Anterior cingulate cortex (tissue), 58 donors: Measurements from ENCODE around the gene PNMA6F.

ENCODE experiments used
- DNase-seq, 58 donors: peaks; one replicate each; lab custom pipeline; 2025; lab: John Stamatoyannopoulos, UW

The PNMA6F gene

DNA sequence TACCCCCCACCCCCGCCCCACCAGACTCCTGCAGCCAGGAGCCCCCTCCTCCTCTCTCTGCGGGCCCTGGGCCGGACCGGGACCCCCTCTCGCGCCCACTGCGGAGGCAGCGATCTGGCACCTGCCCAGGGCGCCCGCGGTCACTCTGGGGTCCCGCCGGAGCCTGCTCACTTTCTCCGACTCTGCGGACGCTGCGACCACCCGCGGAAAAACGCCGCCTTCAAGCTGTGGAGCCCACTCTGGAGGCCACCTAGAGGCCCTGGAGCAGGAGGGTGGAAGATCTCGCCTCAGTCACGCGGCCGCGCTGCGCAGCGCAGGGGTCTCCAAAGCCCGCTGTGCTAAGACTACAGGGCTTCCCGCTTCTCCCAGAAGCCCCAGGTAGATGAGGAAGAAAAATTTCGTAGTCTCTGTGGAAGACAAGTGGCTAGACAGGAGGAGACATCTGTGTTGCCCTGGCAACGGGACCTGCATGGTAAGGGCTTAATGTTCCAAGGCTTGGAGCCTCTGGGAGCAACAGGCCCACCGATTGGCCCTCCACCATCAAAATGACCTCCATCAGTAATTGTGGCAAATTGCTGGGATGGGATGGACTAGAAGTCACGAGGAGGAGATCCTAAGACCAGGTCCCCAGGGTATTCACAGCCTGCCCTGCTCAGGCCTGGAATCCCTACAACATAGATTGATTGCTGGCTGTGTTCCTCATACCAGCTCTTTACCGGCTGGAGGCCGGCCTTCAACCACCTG, at the start of gene PNMA6F:
TSS of gene PNMA6F (minus strand) at position 387 of the 744 bp plus-strand sequence. CDS start 1,093 bp downstream, outside the sequence.
- peak in 4 of 58 donors; percentile 4 to 34 (median 9) for DNase-seq

- DNase-seq, result no peak
These were observed 49.7 kb upstream of the PNMA6F start for GRCh38 chrX:153371256-153371655.

DNA sequence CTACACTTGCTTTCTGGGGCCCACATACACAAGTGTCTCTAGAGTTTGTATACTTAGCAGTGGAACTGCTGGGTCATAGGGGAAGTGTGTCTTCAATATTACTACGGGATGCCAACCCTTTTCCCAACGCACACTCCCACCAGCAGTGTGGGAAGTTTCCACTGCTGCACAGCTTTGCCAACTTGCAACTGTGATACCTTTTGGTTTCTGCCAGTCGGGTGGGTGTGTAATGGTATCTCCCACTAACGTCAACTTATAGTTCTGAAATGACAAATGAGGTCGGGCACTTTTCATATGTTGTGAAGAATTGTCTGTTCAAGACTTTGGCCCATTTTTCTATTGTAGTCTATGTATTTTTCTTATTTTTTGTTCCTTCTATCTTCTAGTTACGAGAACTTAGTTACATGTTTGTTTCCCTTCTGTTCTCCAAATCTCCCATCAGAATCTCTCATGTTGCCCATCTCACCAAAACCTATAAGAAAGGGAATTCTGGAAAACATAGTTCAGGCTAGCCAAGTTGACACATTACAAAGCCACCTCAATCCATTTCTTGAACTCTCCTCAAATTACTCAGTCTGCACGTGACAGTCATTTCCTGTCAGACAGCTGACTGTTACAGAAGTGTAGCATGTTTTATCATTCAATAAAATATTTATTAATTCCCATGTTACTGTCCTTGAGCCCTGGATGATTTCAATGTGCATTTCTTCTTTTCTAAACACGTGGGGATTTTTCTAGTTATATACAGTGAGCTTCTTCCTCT, 48.9 kb upstream of the PNMA6F start:
- DNase-seq, result no peak

DNA sequence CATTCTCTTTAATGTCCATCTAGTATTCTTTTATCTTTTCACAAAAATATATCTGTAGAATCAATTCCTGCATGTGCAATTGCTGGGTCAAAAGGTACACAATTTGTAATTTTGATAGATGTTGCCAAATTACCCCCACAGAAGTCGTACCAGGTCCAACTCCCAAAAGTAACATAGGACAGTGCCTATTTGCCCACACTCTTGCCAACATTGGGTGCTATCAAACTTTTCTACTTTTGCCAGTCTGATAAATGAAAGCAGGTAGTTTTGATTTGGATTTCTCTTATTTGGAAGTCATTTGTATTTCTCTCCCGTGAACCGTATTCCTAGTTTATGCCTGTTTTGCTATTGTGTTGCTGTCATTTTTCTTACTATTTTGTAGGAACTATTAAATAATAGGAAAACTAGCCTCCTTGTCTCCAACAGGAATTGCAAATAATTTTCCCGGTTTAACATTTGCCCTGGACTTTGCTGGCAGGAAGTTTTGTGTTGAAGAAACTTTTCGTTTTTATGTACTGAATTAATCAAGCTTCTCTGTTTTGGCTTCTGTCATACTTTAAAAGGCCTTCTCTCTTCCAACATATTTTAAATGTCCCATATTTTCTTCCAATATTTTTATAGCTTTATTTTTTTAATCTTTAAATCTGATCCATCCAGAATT, 45.4 kb upstream of the PNMA6F start:
- no peak for DNase-seq

DNA sequence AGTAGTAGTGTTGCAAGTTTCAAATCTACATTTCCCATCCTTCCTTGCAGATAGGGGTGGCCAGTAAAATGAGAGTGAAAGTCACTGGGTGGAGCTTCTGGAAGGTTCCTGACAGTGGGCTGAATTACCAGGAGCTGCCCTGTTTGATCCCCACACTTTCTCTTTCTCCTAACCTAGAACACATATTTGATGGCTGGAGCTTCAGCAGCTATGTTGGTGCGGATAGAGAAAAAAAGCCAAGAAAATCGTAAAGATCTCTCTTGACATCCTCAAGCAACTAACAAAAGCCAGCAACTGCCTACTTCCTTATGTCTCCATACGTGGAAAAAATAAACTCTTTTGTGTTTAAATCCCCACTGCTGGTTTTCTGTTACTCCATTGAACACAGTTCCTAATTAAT, 44.6 kb upstream of the PNMA6F start:
- no peak for DNase-seq

- DNase-seq, result no peak
These were observed 44.1 kb upstream of the PNMA6F start for GRCh38 chrX:153365670-153366069.

- no peak for DNase-seq
These were observed 40.3 kb upstream of the PNMA6F start for GRCh38 chrX:153361781-153362397.

GRCh38 chrX:153357877-153358276, 36.3 kb upstream of the PNMA6F start:
- no peak for DNase-seq

- DNase-seq, result no peak
These were observed 31.8 kb upstream of the PNMA6F start for GRCh38 chrX:153353416-153353815.

GRCh38 chrX:153352858-153353257, 31.3 kb upstream of the PNMA6F start:
- no peak for DNase-seq

DNA sequence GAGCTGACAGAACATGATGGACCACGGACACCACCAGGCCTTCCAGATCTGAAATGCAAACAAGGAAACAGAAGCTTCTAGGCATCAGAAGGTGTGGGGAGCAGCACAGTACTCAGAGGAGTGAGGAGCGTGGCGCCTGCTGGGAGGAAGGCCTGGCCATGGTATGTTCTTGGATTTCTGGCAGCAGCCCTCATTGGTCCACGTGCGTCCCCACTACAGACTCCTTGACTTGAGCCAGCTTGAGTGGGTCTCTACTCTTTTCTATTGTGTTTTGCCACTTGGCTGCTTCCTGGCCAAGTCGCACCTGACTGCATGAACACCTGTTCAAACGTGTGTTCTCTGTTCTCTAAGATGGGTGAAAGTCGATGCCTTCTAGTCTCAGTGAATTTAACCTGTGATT, 30.4 kb upstream of the PNMA6F start:
- no peak for DNase-seq

DNA sequence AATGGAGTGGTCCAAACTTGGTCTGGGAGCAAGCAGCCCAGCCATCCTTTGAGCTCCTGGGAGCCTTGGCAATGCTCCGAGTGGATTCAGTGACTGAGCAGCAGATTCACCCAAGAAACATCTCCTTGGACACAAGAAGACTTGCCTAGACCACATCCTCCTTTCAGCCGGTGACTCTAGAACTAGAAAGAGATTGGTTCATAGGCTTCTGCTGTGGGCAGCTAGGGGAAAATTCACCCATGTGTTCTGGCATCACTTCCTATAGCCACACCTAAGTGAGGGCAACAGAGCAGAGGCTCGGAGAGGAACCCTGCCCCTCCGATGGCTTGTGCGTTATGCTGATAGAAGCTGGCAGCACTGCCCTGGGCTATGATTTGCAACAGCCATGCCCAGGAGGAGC, 28.4 kb upstream of the PNMA6F start:
- DNase-seq, result no peak

GRCh38 chrX:153348421-153348820, 26.9 kb upstream of the PNMA6F start:
- DNase-seq, result no peak

- DNase-seq, result no peak
These were observed 26.0 kb upstream of the PNMA6F start for GRCh38 chrX:153347530-153347929.

DNA sequence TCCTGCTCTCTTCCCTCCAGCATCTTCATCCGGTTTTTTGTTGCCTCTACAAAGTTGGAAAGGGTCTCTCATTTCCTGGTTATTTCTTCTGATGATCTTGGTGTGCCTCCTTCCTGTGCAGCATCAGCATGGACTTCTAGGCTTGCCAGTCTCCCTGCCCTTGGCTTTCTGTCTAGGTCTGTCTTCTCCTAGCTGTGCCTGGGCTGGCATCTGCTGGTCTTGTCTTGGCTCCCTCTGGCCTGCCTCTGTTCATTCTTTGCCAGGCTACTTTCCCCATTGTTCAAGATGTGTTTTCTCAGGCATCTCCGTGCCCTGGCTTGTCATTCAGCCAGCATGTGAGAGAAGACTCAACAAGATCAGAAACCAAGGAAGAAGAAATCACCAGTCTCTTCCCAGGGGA, 22.1 kb upstream of the PNMA6F start:
- DNase-seq, result peak in 2 of 58 donors; percentile 0 to 3

DNA sequence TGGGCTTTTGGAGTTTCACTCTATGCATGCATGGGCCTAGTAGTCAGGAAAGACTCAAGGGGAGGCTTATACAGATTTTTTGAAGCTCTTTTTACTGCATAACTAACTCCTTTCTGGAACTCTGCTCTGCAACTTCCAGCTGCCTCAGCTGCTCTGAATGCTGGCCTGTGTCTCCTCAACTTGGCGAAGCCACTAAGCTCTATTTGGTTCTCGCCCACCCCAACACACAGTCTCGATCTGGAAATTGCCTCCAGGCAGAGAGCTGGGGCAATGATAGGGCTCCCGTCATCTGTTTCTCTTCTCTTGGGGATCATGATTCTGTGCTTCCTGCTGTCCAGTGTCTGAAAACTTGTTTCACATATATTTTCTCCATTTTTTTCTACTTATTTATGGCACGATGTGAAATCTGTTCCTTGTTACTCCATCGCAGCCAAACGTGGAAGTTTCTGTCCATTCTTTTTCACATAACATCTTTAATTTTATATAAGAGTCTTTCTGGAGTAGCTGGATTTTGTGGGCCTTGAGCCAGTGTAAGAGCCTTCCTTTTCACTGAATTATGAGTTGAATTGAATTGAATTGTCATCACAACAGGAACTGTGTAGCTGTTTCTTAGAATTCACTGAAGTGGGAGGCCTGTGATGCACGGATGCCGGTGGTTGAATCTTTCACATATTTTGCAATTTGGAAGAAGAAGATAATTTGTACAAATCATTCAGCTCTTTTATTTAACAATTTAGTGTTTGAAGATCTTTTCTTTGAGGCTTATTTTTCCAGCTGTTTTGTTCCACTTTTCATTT, 21.4 kb upstream of the PNMA6F start:
- DNase-seq, result peak in 1 of 58 donors; percentile 27

GRCh38 chrX:153340111-153340510, 18.5 kb upstream of the PNMA6F start:
- no peak for DNase-seq

DNA sequence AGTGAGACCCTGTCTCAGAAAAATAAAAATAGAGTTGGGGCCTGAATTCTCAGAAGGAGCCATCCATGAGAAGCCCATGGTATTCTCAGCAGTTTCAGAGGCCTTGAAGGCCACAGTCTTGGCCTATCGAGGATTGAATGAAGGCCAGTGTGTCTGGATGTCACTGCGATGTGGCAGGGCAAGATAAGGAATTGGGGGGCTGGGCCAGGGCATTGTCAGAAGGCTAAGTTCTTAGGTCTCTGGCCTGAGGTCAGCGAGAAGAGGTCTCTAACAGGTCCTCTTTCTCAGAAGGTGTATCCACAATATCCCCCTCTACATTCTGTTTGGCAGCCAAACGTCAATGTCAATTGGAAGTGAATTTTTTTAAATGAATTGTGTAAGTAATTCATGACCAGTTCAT, 18.1 kb upstream of the PNMA6F start:
- no peak for DNase-seq

GRCh38 chrX:153338836-153339235, 17.3 kb upstream of the PNMA6F start:
- DNase-seq, result no peak

GRCh38 chrX:153336988-153337387, 15.4 kb upstream of the PNMA6F start:
- DNase-seq, result no peak
